Esophagus muscularis mucosa (tissue), 4 donors: Measurements from ENCODE around the gene TMEM150C. TPM values are rescaled to one million over a fixed set of nuclear protein-coding genes. Genes with fewer than 3 reads are reported as not detected.

Experiments
- DNase-seq: peaks from one replicate; pipeline ENCODE4 v3.0.0-alpha.2; 2017; ENCODE audit errors: extremely low spot score
- H3K27ac ChIP-seq, 4 donors: fragments of 200-600 bp; sonication (generic); replicated peaks in 1 of 4; 1 replicate in 3 of 4; 2 replicates in 1 of 4; pipeline ENCODE4 v1.5.1; 2016 to 2019; ENCODE audit warnings: mild to moderate bottlenecking in 1 of 4
- H3K27me3 ChIP-seq, 4 donors: fragments of 200-600 bp; sonication (generic); one replicate each; pipeline versions ENCODE4 v1.5.1 to v1.6.0; 2016 to 2019
- H3K36me3 ChIP-seq, 4 donors: fragments of 200-600 bp; sonication (generic); one replicate each; pipeline ENCODE4 v1.5.1; 2016 to 2019
- H3K4me1 ChIP-seq, 4 donors: fragments of 200-600 bp; sonication (generic); one replicate each; pipeline ENCODE4 v1.5.1; 2016 to 2019
- H3K4me3 ChIP-seq, 4 donors: fragments of 200-600 bp; sonication (generic); 1 replicate in 2 of 4; 2 replicates in 2 of 4; pipeline ENCODE4 v1.5.1; 2016 to 2019; ENCODE audit warnings: mild to moderate bottlenecking in 4 of 4, moderate library complexity in 1 of 4
- H3K9me3 ChIP-seq, 4 donors: fragments of 200-600 bp; sonication (generic); 1 replicate in 3 of 4; 2 replicates in 1 of 4; pipeline ENCODE4 v1.5.1; 2016 to 2019
- EP300 ChIP-seq: sonication (generic); formaldehyde crosslinking; IDR thresholded peaks from one replicate; pipeline ENCODE4 v1.6.1; 2017; ENCODE audit warnings: antibody characterized with exemption
- POLR2A ChIP-seq: fragments of 450-650 bp; IDR thresholded peaks from one replicate; pipeline ENCODE4 v1.6.1; 2017; ENCODE audit warnings: antibody characterized with exemption, moderate library complexity, mild to moderate bottlenecking, low read depth
- POLR2AphosphoS5 ChIP-seq, 2 donors: sonication (generic); formaldehyde crosslinking; IDR thresholded peaks; one replicate each; pipeline ENCODE4 v1.6.1; 2017; ENCODE audit warnings: antibody characterized with exemption in 2 of 2
- WGBS: methylation state at CpG from one replicate; pipeline ENCODE4 v1.1.5; 2018; 5-methylcytosine and 5-hydroxymethylcytosine counted together
- intact Hi-C: fragments of 100-400 bp; cut with DNase I; formaldehyde crosslinking; loops from one replicate; pipeline ENCODE4 v1.15.1; 2023
- total RNA-seq, 4 donors: library from RNA; depleted of rRNA; stranded (reverse); fragments of >200 nt; gene quantifications; one replicate each; pipeline versions ENCODE4 v1.1.0 to v1.2.1, GENCODE V29; 2016
- TF ChIP-seq, protein P1 (sequence below), 3 experiments: fragments of 200-600 bp in 2 of 3; fragments of 450-650 bp in 1 of 3; sonication (generic) in 2 of 3; IDR thresholded peaks; one replicate each; pipeline ENCODE4 v1.5.1; 2017 to 2019; ENCODE audit warnings: antibody characterized with exemption in 3 of 3, mild to moderate bottlenecking in 2 of 3, moderate library complexity in 1 of 3

Gene TMEM150C
- total RNA-seq, 4 donors from 2014 or later, result 3.3 to 8.3 (median 5.6) TPM

DNA sequence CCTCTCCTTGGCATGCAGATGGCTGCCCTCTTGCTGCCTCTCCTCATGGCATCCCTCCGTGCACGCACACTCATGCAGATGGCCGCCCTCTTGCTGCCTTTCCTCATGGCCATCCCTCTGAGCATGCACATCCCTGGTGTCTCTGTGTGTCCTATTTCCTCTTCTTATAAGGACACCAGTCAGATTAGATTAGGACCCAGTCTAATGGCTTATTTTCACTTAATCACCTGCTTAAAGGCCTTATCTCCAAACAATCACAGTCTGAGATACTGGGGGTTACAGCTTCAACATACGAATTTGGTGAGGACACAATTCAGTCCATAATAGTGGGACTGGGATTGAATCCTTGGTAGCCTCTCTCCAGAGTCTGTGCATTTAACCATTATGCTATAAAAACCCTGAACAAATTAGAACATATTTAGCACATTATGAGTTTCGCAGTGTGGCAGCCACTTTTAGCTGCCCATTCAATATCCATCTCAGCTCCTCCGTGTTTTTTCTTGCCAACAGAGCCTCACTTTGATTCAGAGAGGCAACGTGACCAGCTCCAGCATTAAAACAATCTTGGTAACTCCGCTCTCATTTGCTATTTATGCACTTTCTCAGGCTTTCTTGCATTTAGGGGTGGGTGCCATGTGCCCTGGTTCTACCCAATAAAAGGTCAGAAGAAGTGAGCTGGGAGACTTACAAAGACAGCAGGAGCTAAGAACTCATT, 26.2 kb upstream of the TMEM150C start:
- Histone ChIP-seq H3K4me3 (no peak overlapping the region), H3K36me3 (no peaks in the 10 kb centered on the region), H3K4me1 (peaks cover 0 to 6% (median 0%) of the 10 kb centered on the region in 4 donors), H3K27me3 (no peaks in the 10 kb centered on the region), H3K27ac (no peak overlapping the region), H3K9me3 (no peaks in the 10 kb centered on the region)
- WGBS, result 71% methylated on average over 8 of the region's 8 CpGs
- no peak for TF ChIP-seq POLR2A
- TF ChIP-seq, protein P1, sequence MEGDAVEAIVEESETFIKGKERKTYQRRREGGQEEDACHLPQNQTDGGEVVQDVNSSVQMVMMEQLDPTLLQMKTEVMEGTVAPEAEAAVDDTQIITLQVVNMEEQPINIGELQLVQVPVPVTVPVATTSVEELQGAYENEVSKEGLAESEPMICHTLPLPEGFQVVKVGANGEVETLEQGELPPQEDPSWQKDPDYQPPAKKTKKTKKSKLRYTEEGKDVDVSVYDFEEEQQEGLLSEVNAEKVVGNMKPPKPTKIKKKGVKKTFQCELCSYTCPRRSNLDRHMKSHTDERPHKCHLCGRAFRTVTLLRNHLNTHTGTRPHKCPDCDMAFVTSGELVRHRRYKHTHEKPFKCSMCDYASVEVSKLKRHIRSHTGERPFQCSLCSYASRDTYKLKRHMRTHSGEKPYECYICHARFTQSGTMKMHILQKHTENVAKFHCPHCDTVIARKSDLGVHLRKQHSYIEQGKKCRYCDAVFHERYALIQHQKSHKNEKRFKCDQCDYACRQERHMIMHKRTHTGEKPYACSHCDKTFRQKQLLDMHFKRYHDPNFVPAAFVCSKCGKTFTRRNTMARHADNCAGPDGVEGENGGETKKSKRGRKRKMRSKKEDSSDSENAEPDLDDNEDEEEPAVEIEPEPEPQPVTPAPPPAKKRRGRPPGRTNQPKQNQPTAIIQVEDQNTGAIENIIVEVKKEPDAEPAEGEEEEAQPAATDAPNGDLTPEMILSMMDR (IDR thresholded peaks at IDR 0.05), result no peak
- no peak for TF ChIP-seq POLR2AphosphoS5 (IDR thresholded peaks at IDR 0.05)
- no peak for TF ChIP-seq EP300
- DNase-seq, result no peak
- intact Hi-C loops, result no loop called here

DNA sequence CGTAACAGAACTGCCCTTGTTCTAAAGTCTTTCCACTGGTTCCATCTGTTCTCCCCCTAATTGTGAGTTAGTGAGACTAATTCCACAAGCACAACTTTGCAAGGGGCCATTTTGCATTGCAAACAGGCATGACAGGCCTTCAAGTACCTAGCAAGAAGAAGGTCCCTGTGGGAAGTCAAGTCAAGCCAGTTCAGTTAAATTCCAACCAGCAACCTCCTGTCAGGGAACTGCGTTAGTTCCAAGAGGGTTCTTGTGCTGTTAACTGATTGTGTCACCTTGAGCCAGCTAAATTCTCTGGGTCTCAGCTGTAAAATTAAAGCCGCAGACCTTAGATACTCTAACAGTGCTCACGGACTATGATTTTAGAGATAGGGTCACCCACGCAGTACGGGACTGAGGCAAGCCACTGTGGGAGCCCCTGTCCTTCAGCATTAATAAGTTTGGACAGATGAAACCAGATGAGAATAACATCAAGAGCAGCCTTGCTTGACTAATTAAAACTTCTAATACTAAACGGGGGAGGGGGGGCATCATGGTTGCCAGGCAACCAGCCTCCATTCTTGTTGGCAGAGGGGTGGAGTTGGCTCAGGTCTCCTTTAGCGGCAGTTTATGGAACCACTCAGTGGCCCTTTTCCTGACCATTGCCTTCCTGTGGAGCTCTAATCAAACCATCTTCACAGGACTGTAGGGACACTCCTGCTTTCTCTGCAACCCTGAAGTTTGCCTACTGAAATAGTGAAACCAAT, 24.1 kb upstream of the TMEM150C start:
- Histone ChIP-seq H3K27me3 (no peaks in the 10 kb centered on the region), H3K9me3 (no peaks in the 10 kb centered on the region), H3K4me3 (no peak overlapping the region), H3K36me3 (no peaks in the 10 kb centered on the region), H3K27ac (no peak overlapping the region), H3K4me1 (peaks cover 0 to 6% (median 0%) of the 10 kb centered on the region in 4 donors)
- TF ChIP-seq, protein P1 (IDR thresholded peaks at IDR 0.05), result no peak
- no peak for TF ChIP-seq POLR2AphosphoS5 (IDR thresholded peaks at IDR 0.05)
- 77% methylated on average over 8 of the region's 8 CpGs for WGBS
- intact Hi-C loops, result no loop called here
- DNase-seq, result no peak

DNA sequence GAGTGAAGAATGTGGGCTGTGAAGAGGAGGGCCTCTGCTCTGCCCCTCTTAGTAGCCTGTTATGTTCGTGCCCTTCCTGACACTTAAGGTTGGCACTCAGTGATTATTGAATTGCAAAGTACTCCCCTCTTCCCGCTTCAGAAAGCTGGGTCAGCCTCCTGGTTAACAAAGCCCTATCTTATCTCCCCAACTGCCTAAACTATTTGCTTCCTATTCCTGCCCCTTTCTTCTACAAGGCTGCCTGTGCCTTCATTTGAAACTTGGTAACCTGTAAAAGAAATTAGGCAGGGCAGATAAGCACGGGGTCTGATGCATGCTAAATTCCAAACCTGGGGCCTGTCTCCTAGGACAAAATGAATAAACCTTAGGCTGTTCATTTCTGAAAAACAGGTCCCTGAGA, 23.1 kb upstream of the TMEM150C start:
- no peaks in the 10 kb centered on the region for H3K36me3 ChIP-seq
- H3K4me3 ChIP-seq, result no peak overlapping the region
- 83% methylated on average over 3 of the region's 3 CpGs for WGBS
- TF ChIP-seq POLR2AphosphoS5 (IDR thresholded peaks at IDR 0.05) (no peak), EP300 (no peak), POLR2A (no peak)
- TF ChIP-seq, protein P1 (IDR thresholded peaks at IDR 0.05), result no peak
- intact Hi-C loops, result no loop called here
- H3K27ac ChIP-seq, result no peak overlapping the region
- no peaks in the 10 kb centered on the region for H3K27me3 ChIP-seq
- peaks cover 0 to 6% (median 0%) of the 10 kb centered on the region in 4 donors for H3K4me1 ChIP-seq
- no peak for DNase-seq
- H3K9me3 ChIP-seq, result no peaks in the 10 kb centered on the region

DNA sequence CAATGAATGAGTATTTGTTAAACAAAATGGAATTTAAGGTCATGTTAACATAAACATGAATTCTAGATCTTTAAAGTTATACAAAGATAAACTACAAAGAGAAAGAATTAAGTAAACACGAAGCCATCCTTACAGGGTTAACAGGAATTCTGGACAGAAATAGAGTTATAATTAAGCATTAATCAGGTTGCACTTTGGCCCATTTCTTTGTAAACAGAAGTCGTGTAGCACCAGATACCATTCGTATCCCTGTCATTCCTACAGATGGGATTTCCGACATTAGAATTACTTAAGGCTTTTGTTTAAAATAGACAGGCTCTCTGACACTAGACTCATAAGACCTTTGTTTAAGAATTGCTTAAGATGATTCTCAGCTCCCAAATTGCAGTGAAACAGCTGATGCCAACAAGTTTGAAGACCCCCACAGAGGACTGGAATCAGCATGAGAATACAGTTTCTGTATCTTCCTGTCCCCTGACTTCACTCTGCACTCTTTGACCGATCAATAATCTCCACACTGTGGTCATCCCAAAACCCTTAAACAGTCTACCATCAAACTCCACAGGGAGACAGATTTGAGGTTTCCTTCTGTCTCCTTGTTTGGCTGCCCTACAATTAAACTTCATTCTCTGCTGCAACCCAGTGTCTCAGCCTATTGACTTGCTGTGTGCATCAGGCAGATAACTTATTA, 22.3 kb upstream of the TMEM150C start:
- TF ChIP-seq POLR2A, result no peak
- no peak for TF ChIP-seq POLR2AphosphoS5 (IDR thresholded peaks at IDR 0.05)
- no peak for TF ChIP-seq EP300
- TF ChIP-seq, protein P1 (IDR thresholded peaks at IDR 0.05), result no peak
- 52% methylated on average over 5 of the region's 5 CpGs for WGBS
- DNase-seq, result no peak
- Histone ChIP-seq H3K4me1 (peaks cover 0 to 6% (median 0%) of the 10 kb centered on the region in 4 donors), H3K36me3 (no peaks in the 10 kb centered on the region), H3K27ac (no peak overlapping the region), H3K9me3 (no peaks in the 10 kb centered on the region), H3K27me3 (no peaks in the 10 kb centered on the region), H3K4me3 (no peak overlapping the region)
- intact Hi-C loops, result no loop called here
